GM12891 (cell line): ENCODE measurements around the gene KCNK4.

Experiments
- DNase-seq: peaks from one replicate; pipeline ENCODE4 v3.0.0; 2011; ENCODE audit warnings: low spot score; ENCODE audit not compliant: insufficient read length
- FAIRE-seq: peaks from 2 replicates; lab custom pipeline; 2011; peaks lifted over from hg19 to GRCh38; lab: Jason Lieb, UNC
- PAX5 ChIP-seq: IDR thresholded peaks from 2 replicates; pipeline ENCODE4 v1.6.1; 2011; ENCODE audit warnings: low read length, moderate library complexity, mild to moderate bottlenecking; ENCODE audit not compliant: insufficient read depth, severe bottlenecking
- POLR2A ChIP-seq: IDR thresholded peaks from 2 replicates; pipeline ENCODE4 v1.6.1; 2011; ENCODE audit warnings: low read depth, low read length, control low read depth
- POLR2AphosphoS5 ChIP-seq: IDR thresholded peaks from 2 replicates; pipeline ENCODE4 v1.6.1; 2011; ENCODE audit warnings: low read depth, low read length, control low read depth
- POU2F2 ChIP-seq: IDR thresholded peaks from 2 replicates; pipeline ENCODE4 v1.6.1; 2011; ENCODE audit warnings: low read depth, mild to moderate bottlenecking, control low read depth, low read length, moderate library complexity
- SPI1 ChIP-seq: IDR thresholded peaks from 2 replicates; pipeline ENCODE4 v1.6.1; 2011; ENCODE audit warnings: low read depth, low read length, control low read depth
- TAF1 ChIP-seq: IDR thresholded peaks from 2 replicates; pipeline ENCODE4 v1.6.1; 2011; ENCODE audit warnings: low read depth, low read length, control low read depth

KCNK4 gene

GRCh38 chr11:64247729-64248531 is 43.2 kb upstream of the KCNK4 start:
- TF ChIP-seq SPI1 (no peak), POLR2A (no peak), POU2F2 (no peak), TAF1 (no peak), PAX5 (no peak), POLR2AphosphoS5 (no peak)
- no peak for DNase-seq
- FAIRE-seq, result no peak

GRCh38 chr11:64248578-64248977 is 42.5 kb upstream of the KCNK4 start:
- TF ChIP-seq POLR2AphosphoS5 (no peak), TAF1 (no peak), PAX5 (no peak), POU2F2 (no peak), POLR2A (no peak), SPI1 (no peak)
- no peak for FAIRE-seq
- no peak for DNase-seq

DNA sequence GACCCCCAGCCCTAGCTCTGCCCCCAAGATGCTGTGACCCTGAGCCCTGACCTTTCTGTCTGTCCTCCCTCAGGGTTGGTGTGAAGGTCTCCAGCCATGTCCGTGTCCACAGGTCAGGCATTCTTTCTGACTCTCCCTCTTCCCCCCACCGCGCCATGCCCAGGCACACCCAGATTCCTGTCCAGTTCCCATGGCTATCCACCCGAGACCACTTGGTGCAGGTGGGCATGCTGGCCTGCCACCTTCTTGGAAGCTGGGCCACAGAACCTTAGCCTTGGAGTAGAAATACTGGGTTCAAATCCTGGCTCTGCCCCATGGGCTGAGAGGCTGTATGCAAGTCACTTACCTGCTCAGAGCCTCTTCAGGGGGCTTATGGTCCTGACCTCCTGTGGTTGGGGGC is 42.1 kb upstream of the KCNK4 start:
- TF ChIP-seq TAF1, result no peak
- TF ChIP-seq POLR2A, result no peak
- no peak for TF ChIP-seq PAX5
- no peak for TF ChIP-seq POLR2AphosphoS5
- TF ChIP-seq POU2F2, result no peak
- TF ChIP-seq SPI1, result no peak
- FAIRE-seq (no peak), DNase-seq (no peak)

- TF ChIP-seq PAX5, result no peak
- no peak for TF ChIP-seq POLR2AphosphoS5
- TF ChIP-seq POU2F2, result no peak
- TF ChIP-seq TAF1, result no peak
- TF ChIP-seq POLR2A, result no peak
- no peak for TF ChIP-seq SPI1
- DNase-seq (no peak), FAIRE-seq (no peak)
Observed at GRCh38 chr11:64249563-64250414, 41.3 kb upstream of the KCNK4 start.

DNA sequence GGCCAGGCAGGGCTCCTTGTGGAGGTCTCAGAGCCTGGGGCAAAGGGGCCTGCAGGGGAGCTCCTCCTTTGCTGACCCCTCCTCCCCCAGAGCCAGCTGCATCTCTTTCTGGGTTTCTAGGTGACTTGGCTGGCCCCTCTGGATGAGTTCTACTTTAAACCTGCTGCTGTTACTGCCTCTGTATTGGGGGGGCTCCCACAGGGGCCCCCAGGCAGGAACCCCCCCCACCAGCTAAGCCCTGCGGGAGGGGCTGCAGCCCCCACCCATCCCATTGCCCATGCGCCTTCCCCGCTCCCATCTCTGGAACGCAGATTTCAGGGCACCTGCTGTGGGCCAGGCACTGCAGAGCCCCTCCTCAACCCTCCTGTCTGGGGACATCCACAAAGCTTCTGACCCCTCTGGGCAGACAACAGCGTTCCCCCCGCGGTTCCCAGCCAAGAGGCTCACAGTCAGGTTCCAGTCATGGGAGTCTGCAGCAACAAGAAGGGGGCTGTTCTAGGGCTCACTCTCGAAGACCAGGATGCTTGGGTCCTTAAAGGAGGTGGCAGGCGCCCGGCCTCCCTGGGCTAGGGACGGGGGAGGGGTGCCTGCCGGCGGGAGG is 40.6 kb upstream of the KCNK4 start:
- TF ChIP-seq POLR2A (no peak), SPI1 (no peak), POU2F2 (no peak), TAF1 (no peak), PAX5 (no peak), POLR2AphosphoS5 (no peak)
- FAIRE-seq (no peak), DNase-seq (no peak)

DNA sequence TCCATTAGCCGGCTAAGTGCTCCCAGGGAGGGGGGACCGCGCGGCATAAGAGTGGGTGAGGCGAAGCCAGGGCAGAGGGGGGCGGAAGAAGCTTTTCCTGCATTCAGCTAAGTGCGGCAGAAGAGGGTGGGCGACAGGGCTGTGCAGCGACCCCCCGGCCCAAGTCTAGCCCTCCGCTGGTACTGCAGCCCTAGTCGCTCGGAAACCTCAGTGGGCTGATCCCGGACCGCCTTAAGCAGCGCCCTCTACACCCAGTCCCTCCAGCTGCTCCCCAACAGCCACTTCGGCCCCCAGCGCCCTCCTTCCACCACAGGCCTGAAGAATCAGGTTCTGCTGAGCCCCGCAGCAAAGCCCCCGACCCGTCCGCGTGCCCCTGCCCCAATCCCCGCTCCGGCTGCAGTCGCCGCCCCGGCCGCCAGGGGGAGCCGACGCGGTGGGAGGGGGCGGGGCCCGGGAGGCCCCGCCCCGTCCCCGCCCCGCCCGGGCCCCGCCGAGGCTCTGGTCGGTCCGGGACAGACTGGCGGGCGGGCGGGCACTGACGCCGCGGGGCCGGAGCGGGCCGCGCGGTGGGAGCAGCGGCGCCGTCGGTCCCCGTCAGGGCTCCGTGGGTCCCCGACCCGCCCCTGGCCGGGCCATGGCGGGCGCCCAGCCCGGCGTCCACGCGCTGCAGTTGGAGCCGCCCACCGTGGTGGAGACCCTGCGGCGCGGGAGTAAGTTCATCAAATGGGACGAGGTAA is 39.9 kb upstream of the KCNK4 start, which contains the start of gene PLCB3:
Gene PLCB3, plus strand, starts transcription at position 515 of the 737 bp plus-strand sequence. Its CDS starts 120 bp downstream, at position 635.
- TF ChIP-seq POLR2AphosphoS5 (no peak), TAF1 (no peak), SPI1 (no peak), POU2F2 (no peak), POLR2A (no peak), PAX5 (no peak)
- FAIRE-seq (peak; percentile 41), DNase-seq (peak; percentile 92)

DNA sequence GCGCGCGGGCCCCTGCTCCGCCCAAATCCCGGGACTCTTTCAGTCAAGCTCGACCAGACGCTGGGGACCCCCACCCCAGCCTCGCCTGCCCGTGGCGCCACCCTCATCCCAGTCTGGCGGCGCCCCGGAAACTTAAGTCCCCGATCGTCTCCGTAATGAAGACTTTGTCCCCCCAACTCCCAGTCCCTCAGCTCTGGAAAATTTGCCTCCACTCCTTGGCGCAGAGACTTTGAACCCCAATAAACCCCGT is 39.4 kb upstream of the KCNK4 start:
- no peak for TF ChIP-seq POLR2AphosphoS5
- DNase-seq (no peak), FAIRE-seq (no peak)

- DNase-seq, result no peak
Observed at GRCh38 chr11:64252003-64252872, 38.9 kb upstream of the KCNK4 start.

GRCh38 chr11:64253043-64253442 is 38.1 kb upstream of the KCNK4 start:
- no peak for DNase-seq
- TF ChIP-seq POLR2A (no peak), SPI1 (no peak), TAF1 (no peak)
- FAIRE-seq, result no peak

More at GRCh38 chr11:64252003-64252872, 38.9 kb upstream of the KCNK4 start:
- no peak for FAIRE-seq
- TF ChIP-seq SPI1, result peak; percentile 24; the same call in 1 of the 2 replicates
- TF ChIP-seq TAF1, result no peak
